Stimulated activated naive CD4-positive, alpha-beta T cell treated with Interleukin-2 at 50 U/mL for 16 hours (primary cell): ENCODE measurements around the gene SDF4.

Source experiments
- DNase-seq: peaks from one replicate; lab custom pipeline; 2025; lab: John Stamatoyannopoulos, UW

Gene SDF4, protein sequence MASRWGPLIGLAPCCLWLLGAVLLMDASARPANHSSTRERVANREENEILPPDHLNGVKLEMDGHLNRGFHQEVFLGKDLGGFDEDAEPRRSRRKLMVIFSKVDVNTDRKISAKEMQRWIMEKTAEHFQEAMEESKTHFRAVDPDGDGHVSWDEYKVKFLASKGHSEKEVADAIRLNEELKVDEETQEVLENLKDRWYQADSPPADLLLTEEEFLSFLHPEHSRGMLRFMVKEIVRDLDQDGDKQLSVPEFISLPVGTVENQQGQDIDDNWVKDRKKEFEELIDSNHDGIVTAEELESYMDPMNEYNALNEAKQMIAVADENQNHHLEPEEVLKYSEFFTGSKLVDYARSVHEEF

GRCh38 chr1:1231400-1232207 lies at the start of gene SDF4:
Gene SDF4, minus strand, starts transcription at chr1:1232001. Its CDS starts 3,229 bp downstream, at chr1:1228772.
- DNase-seq, result peak; percentile 97

- no peak for DNase-seq
These were observed 49.1 kb upstream of the SDF4 start for GRCh38 chr1:1280782-1281481.

- DNase-seq, result no peak
These were observed 47.2 kb upstream of the SDF4 start for GRCh38 chr1:1279028-1279427.

- no peak for DNase-seq
These were observed 46.8 kb upstream of the SDF4 start for GRCh38 chr1:1278620-1279019.

GRCh38 chr1:1275836-1276235 lies 44.0 kb upstream of the SDF4 start:
- no peak for DNase-seq

DNA sequence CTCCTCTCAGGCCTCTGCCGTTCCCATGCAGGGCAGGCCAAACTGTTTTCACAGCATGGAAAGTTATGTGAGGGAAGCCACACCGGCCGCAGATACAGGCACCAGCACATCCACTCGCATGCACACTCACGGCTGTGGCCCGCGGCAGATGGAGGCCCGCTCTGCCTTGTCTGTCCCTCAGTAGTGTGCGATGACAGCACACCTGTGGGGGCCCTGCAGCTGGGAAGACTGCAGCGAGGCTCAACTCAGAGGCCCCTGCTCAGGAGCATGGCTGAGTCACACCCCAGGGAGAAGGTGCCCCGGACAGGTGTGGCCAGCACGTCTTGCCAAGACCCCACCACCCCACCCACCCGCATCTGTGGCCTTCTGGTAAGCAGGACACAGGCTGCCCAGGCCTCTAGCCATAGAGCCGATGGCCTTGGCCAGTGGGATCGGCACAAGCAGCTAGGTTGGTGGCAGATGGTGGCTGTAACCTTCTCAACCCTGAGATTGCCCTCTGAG lies 43.2 kb upstream of the SDF4 start:
- no peak for DNase-seq

GRCh38 chr1:1274299-1274930 lies 42.6 kb upstream of the SDF4 start:
- DNase-seq, result no peak

DNA sequence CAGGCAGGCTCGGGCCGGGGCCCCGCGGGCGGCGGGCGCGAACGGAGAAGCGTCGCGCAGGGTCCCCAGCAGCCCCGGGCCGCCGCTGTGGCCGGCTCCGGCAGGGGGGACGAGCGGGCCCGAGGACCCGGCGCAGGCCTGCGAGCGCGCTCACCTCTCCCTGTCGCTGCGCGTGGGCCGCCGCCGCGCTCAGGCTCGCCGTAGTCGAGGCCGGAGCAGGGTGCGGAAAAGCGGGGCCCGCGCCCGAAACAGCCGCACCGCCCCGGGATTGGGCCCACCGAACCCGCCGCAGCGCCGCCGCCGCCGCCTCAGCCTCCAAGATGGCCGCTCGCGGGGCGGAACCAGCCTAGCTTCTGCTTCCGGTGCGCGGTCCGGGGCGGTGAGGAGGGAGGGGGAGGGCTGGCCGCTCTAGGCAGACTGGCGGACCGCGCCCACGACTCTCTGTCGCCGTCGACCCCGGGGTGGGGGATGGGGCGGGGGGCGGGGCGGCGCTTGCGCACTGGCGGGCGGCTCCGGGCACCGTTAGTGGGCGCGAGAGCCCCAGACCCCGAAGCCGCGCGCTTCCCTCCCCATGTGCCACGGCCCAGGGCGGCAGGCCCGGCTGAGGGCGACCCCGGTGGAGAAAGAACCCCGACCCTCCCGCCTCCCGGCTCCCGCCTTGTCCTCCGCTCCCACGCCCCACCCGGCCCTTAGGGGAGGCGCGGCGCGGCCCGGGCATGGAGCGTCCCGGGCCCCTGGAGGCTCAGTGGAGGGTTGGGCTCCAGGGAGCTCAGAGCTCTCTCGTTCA lies 41.9 kb upstream of the SDF4 start, which contains the start of gene UBE2J2:
Gene UBE2J2, minus strand, starts transcription at position 343 of the 787 bp plus-strand sequence. CDS start 5,862 bp downstream, outside the sequence.
- peak; percentile 93 for DNase-seq

DNA sequence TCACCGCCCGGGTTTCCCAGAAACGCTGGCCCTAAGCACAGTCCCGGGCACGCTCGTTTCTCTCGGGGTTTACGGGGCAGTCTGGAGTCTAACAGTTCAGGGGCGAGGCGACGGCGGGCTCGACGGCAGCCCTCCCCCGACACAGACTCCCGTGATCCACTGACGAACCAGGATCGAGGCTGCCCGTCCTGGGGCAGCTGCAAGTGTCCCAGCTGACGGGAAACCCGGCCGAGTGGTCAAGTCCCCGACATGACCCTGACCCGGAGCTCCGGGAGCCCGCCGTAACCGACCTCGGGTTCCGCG lies 41.4 kb upstream of the SDF4 start:
- no peak for DNase-seq

DNA sequence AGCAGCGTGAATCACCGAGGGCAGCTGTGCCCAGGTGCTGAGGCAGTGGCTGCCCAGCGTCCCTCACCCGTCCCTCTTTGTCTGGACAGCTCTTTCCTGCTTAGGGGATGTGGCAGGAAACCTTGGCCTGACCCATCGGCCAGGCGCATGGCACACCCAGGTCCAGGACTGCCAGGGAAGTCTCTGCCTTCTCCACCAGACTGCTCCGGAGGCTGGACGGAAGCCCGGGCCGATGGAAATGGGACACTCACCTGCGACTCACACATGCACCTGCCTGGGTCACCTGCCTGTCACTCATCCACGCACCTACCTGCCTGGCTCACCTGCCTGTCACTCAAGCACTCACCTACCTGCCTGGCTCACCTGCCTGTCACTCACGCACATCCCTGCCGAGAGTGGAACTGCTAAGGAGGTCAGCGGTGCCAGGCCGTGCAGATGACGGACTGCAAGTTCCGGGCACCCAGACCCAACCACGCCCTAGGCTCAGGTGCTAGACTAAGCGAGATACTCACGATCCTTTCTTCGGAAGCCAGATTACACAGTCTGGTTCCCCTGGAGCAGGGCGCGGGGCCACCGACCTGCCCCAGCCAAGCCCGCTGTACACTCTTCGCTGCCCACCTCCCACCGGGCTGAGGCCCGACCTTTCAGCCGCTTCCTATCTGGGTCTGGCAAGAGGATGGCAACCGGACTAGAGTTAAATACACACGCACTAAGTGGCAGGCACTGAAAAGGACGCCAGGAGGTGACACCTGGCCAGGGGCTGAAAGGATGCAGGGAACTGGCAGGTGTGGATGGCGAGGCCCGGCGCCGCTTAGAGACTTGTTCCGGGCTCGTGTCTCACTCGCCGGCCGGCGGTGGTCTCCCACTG lies 40.8 kb upstream of the SDF4 start:
- DNase-seq, result no peak

DNA sequence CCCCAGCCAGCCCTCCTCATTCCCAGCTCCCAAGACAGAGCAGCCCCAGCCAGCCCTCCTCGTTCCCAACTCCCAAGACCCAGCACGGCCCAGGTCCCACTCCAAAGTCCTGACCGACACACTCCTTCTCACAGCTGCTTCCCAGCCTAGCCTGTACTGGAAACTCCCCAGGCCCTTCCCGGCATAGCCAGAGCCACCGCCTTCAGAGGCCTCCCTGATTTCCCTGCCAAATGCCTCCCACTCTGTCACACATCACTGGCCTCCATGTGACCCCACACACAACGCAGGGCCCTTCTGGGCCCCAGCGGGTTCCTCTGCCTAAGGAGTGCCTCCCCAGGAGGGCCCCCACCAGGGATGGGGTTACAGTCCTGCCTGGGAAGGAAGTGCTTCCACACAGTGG lies 39.0 kb upstream of the SDF4 start:
- DNase-seq, result no peak

DNA sequence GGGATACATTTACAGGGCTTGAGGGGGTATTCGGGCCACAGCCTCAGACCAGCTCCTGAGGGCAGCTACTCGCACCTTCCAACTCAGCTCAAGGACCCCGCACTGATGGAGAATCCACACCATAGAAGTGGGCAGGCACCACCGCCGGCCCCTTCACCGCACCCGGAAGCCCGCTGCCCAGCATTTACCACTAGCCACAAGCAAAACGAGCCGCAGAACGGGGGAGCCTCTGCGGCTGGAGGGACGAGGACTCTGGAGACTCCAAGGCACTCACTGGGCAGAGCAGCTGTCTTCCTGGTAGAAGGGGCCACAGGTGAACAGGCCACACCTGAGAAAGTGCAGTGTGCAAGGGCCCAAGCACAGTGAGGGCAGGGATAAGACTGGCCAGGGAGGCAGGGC lies 36.5 kb upstream of the SDF4 start:
- DNase-seq, result no peak

DNA sequence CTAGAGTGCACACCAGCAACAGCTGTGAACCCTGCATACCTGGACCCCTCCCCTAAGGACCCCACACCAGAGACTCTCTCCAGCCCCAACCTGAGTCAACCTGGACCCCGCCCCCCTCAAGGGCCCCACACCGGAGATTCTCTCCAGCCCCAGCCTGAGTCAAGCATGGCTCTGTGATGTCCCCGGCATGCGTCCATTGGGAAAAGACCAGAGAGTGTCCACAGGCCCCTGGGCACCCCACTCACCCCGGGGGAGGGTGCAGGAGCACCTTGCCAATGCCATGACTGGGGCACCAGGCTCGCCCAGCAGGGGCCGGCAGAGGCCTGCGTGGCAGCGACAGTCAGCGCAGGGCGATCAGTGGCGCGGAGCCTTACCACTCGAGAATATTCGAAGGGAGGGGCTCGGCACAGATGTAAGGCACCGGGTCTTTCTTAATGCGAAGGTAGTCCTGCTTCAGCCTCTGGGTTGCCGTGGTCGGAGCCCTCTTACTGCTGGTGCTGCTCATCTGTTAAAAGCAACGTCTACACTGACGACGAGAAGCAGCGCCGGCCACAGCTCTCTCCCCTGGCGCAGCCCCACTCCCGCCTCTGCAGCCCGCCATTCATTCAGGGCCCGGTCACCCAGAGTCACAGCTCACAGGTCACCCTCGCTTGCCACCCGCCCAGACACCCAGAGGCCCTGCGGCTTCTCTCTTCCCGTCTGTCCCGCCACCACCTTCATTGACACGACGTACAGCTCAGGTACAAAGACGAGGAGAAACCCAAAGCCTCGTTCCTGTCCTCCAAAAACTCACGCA lies 35.9 kb upstream of the SDF4 start:
- no peak for DNase-seq

DNA sequence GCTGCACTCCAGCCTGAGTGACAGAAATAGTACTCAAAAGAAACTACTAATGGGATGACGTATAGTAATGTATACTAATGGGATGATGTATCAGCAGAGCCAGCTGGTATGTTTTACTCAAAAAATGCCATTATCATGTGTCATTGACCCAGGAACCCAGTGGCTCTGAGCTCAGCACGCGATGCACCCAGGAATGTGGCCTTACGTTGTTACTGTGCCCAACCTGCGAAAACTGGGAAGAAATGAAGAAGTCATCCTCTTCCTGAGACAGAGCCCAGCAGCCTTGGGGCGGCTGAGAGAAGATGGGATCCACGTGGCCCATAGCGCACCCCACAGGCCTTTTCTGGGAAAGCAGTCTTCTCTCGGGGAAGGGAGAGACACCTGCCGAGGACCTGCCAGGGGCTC lies 33.1 kb upstream of the SDF4 start:
- DNase-seq, result no peak

- no peak for DNase-seq
These were observed 32.2 kb upstream of the SDF4 start for GRCh38 chr1:1264026-1264425.

GRCh38 chr1:1262758-1263157 lies 31.0 kb upstream of the SDF4 start:
- DNase-seq, result no peak

DNA sequence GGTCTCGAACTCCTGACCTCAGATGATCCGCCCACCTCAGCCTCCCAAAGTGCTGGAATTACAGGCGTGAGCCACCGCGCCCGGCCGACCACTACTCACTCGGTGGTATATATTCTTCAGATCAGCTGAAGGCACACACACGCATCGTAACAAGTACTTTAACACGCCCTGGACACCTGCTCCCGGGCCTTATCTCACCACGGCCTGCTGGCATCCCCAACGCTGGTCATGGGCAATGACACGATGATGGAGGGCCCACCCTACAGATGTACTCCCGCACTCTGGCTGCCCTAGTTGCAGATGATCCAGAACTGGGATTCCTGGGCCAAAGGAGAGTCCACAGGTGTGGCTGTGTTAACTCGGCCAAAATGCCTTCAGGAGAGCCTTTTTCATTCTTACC lies 30.3 kb upstream of the SDF4 start:
- DNase-seq, result no peak

- no peak for DNase-seq
These were observed 29.2 kb upstream of the SDF4 start for GRCh38 chr1:1260843-1261560.
